Panc1 (cell line): ENCODE data around the gene ZBTB7A.

ENCODE experiments used
- CTCF ChIP-seq: fragments of 450-650 bp; IDR thresholded peaks from 2 replicates; pipeline ENCODE4 v1.5.1; 2017; ENCODE audit warnings: mild to moderate bottlenecking
- SIN3A ChIP-seq: IDR thresholded peaks from 2 replicates; pipeline ENCODE4 v1.6.1; 2012; ENCODE audit warnings: low read depth, mild to moderate bottlenecking, low read length, moderate library complexity, borderline replicate concordance; ENCODE audit not compliant: insufficient read depth

- TF ChIP-seq CTCF (no peak), SIN3A (no peak)
These were observed 7.2 kb downstream of the ZBTB7A start for GRCh38 chr19:4059453-4059871.
